DMS114 treated with DMSO at 0.1 percent for 48 hours (cell line): ENCODE results near the gene GNMT.
"Not testable (repeated sequence)": the region's sequence is repeated elsewhere in the genome, so short reads cannot be mapped to it uniquely, and the experiment has no call there.

Source experiments
- DNase-seq: peaks from one replicate; lab custom pipeline; 2025; ENCODE audit not compliant: unreplicated experiment; lab: John Stamatoyannopoulos, UW

The GNMT gene

GRCh38 chr6:42940493-42941045, 20.0 kb upstream of the GNMT start:
- DNase-seq = no peak

DNA sequence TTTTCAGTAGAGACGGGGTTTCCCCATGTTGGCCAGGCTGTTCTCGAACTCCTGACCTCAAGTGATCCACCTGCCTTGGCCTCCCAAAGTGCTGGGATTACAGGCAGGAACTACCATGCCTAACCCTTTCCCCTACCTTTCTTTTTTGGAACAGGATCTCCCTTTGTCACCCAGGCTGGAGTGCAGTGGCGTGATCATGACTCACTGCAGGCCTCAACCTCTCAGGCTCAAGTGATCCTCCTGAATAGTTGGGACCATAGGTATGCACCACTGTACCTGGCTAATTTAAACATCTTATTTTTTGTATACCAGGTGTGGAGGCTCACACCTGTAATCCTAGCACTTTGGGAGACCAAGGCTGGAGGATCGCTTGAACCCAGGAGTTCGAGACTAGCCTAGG, 19.2 kb upstream of the GNMT start:
- DNase-seq = not testable (repeated sequence)

GRCh38 chr6:42942444-42942843, 18.1 kb upstream of the GNMT start:
- no peak for DNase-seq

DNA sequence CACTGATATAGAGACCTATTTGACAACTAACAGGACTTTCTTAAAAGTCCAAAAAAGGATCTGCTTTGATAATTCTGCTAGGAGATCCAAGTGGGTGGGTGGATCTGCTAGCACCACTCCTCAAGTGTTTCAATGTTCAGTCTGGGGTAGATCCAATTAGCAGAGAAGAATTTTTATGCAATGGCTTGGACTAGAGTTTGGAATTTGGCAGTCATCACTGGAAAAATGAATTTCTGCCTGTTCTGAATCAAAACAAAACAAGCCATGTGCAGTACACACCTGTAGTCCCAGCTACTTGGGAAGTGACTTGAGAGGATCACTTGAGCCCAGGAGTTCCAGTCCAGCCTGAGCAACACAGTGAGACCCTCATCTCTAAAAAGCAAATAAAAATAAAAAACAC, 12.6 kb upstream of the GNMT start:
- no peak for DNase-seq

GRCh38 chr6:42952389-42952788, 8.2 kb upstream of the GNMT start:
- no peak for DNase-seq

DNA sequence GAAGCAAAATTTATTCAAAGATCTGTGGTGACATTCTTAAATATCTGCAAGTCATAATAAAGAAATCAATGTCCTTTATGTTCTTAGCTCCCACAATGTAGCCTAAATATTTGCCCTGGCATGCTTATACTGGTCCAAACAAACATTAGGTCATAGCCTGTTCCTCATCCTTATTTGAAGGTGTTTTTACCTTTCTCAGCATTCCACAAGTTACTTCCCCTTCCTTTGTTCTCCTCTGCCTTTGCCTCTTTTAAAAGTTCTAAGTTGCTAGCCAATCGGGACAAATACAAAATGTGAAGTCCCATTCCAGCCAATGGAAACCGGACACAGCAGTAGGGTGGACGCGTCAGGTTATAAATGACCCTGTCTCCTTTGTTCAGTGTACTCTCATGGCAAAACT, 6.1 kb upstream of the GNMT start:
- DNase-seq = not testable (repeated sequence)

DNA sequence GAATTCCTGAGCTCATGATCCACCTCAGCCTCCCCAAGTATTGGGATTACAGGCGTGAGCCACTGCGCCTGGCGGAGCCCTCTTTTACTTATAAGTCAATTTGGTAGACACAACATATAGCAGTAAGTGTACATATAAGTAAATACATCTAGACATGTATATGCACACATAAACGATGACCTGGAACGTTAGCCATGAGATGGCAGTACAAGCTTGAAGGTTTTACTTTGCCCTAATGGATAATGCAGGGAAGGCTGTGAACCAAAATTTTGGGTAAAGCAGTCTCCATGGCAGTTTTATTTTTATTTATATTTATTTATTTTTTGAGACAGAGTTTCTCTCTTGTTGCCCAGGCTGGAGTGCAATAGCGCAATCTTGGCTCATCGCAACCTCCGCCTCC, 2.4 kb upstream of the GNMT start:
- peak; percentile 53 for DNase-seq

DNA sequence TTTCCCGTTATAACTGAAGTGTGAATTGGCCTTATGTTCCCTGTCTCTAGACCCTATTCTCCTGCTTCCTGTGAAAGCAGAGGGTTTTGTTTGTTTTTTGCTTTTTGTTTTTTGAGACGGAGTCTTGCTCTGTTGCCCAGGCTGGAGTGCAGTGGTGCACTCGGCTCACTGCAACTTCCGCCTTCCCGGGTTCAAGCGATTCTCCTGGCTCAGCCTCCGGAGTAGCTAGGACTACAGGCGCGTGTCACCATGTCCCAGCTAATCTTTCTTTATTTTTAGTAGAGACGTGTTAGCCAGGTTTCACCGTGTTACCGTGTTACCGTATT, 674 bp upstream of the GNMT start:
- no peak for DNase-seq

DNA sequence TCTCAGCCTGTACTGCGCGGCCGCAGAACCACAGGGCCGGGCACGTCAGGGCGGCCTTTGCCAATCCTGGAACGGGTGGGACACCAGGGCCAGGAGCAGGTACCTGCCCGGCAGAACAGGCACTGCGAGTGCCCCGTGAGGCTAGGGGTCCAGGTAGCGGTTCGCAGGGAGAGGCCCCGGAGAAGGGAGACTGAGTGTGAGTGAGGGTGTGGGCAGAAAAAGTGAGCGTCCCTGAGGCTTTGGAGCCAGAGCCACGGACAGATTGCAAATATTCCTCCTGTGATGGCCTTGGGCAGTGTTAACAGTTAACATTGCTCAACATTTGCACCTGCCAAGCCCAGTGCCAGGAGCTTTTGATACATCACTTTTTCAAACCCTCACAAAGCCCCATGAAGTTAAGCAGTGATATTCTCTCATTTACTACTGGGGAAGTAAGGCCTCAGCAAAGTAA, 491 bp downstream of the GNMT start:
- no peak for DNase-seq

DNA sequence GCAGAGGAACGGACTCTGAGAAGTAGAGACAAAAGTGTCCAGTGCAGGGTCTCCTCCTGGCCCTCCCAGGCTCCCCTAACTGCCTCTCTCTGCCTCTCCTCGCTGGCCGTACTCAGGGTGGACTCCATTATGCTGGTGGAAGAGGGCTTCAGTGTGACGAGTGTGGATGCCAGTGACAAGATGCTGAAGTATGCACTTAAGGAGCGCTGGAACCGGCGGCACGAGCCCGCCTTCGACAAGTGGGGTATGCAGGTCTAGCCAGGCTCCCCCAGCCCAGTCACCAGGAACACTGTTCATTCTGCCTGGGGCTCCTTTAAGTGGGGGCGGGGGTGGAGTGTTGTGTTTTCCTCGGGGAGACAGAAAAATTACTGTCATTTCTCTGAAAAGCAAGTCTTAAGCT, 1.5 kb downstream of the GNMT start:
- DNase-seq = no peak

DNA sequence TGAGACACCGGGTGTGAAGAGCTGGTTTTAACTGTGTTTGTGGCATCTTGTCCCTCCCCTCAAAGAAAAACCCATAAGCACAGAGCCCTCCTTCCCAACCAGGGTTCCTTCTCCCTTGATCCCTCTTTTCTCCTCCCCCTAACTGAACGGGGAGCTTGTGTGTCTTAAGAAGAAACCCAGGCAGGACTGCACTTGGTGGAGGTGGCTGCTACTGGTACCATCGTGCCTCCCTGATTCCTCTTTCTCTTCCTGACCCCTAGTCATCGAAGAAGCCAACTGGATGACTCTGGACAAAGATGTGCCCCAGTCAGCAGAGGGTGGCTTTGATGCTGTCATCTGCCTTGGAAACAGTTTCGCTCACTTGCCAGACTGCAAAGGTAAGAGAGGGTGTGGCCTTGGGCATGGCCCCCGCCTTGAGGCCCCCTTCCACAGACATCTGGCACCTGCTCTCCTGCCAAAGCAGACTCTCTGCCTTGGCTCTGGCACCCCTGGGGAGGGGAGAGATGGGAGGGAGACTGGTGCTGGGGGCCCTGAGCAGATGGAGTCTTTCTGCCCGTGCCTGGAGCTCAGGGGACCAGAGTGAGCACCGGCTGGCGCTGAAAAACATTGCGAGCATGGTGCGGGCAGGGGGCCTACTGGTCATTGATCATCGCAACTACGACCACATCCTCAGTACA, 2.1 kb downstream of the GNMT start:
- DNase-seq = no peak

DNA sequence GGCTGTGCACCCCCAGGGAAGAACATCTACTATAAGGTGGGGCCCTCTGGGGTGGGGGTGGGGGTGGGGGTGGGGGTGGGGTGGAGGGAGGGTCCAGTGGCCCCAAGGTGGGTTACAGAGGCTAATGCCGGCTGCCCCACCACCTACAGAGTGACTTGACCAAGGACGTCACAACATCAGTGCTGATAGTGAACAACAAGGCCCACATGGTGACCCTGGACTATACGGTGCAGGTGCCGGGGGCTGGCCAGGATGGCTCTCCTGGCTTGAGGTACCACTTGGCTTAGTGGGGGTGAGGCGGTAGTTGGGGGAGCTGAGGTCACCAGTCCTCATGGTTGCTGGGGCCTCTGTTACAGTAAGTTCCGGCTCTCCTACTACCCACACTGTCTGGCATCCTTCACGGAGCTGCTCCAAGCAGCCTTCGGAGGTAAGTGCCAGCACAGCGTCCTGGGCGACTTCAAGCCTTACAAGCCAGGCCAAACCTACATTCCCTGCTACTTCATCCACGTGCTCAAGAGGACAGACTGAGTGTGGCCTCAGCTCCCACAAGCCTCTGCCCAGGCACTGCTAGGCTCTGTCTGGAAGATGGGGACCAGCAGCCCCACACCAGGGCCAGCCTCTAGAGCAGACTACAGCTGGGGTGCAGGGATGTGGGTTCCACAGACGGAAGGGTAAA, 2.8 kb downstream of the GNMT start:
- no peak for DNase-seq

- peak; percentile 60 for DNase-seq
Measured at GRCh38 chr6:42963855-42964605, 3.5 kb downstream of the GNMT start.

GRCh38 chr6:42966571-42966970, 6.0 kb downstream of the GNMT start:
- no peak for DNase-seq

DNA sequence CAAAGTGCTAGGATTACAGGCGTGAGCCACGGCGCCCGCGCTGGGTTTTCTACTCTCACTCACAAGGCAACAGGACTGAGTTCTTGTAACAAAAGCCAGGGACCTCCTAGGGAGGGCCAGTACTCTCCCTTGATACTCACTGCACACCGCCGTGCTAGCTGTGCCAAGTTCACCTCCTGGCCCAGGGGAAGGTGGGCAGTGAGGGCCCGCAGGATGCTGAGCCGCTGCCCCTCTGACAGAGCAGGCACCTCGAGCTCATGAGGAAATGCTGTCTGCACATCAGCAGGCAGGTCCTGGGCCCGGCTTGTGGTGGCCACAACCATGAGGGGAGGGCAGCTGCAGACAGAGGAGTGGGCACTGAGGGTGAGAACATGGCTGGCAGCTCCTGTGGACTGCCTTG, 6.7 kb downstream of the GNMT start:
- no peak for DNase-seq

DNA sequence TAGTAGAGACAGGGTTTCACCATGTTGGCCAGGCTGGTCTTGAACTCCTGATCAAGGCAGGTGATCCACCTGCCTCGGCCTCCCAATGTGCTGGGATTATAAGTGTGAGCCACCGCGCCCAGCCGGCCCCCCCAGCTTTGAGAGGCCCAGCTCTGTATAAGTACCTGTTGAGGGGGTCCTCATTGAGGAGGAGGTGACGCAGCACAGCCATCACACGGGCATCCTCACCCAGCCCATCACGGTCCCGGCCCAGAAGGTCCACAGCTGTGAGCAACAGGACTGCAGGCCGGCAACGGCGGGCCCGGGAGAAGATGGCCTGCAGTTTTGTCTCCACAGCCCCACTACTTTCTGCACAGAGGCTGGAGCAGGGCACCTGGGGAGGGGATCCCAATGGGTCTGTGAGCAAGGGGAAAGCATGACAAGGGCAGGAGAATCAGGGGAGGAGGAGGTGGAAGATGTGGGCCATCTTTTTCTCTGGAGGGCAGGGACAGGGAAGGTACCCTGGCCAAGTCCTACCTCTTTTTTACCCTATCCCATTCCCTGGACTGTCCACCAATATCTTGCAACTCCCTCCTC, 7.7 kb downstream of the GNMT start:
- no peak for DNase-seq

- DNase-seq = no peak
Measured at GRCh38 chr6:42968783-42969182, 8.2 kb downstream of the GNMT start.

DNA sequence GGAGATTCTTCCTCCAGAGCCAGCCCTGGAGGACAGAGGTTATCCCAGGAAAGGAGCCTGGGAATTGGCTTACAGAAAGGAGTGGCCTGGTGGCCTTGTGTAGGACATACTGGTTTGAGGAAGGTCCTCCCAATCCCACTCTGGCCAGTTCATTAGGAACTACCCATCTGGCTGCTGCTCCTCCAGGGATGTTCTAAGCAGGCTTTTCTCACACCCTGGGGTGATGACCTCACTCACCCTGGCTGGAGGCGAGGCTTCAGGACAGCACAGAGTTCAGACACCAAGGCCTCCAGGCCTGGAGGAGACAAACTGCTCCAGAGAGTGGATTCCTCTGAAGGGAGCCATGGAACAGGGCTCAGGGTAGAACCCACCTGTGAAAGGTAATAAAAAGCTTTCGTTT, 8.9 kb downstream of the GNMT start:
- no peak for DNase-seq

GRCh38 chr6:42969934-42970333, 9.4 kb downstream of the GNMT start:
- no peak for DNase-seq

DNA sequence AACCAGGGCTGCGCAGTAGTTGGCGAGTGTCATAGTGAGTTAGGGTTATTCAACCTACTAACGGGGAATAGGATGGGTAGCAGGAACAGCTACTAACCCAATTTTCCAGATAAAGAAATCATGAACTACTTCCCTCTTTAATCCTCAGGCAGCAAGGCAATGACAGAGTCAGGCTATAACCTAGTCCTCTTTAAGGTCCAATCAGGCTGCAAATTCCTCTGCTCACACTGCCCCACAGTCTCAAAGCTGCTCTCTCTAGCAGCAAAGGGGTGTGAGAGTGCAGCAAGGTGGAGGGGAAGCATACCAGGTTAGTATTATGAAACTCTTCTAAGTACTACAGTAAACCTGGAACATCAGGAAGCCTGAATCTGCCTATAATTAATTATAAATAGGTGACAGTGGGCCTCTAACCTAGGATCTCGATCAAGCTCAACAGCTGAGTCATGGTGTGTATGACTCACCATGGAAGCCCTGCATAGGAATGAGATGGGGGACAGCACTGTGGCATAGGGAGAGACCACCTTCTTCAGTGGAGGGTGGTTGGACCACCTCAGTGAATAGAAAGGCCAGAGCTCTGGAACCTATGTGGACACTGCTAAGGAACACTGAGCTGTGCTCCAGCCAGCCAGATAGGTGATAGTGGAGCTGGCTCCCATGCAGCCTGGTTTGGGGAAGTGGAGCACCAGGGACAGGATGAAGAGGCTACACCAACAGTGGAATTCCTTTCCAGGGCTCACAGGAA, 10.5 kb downstream of the GNMT start:
- no peak for DNase-seq

GRCh38 chr6:42971746-42972327, 11.3 kb downstream of the GNMT start:
- DNase-seq = no peak
